ENCODE data around the gene CUX1.

DNA sequence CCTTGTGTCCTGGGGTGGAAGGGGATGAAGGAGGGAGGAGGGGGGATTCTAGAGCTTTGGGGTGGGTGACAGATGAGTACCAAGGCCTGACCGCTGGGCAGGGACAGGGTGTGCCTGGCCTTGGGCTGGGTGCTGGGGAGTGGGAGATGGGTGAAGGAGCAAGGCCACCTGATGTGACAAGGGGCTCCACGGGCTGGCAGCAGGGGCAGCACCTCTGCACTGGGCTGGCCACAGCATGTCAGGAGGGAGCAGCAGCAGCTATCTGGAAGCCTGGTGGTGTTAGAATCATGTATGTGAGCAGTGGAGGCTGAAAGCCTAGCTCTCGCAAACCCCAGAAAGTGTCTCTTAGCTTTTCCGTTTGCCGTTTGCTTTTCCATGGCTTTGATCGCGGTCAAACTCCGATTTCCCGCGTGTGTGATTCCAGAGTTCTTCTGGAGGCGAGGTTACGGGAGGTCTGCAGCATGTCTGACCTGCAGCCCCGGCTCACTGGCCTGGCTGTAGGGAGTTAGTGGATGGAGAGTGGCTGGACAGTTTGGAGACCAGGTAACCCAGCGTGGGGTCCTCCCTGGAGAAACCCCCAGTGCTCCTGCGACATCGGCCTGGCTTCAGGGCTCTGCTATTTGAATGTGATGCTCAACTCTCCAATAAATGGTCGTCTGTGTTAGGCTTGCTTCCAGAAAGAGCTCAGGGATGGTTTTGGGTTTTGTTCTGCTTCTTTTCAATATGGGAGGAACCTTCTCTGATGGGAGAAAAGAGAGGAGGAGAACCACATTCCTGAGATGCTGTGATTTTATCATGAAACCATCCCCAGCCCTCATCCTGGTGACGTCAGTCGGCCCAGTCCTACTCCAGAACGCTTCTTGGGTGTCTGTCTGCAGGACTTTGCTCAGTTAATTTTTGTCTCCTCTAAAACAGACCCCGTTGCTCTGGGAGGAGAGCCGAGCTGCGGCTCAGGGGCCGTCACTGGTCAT is 105.5 kb downstream of the CUX1 start:
- TF ChIP-seq, protein P1, sequence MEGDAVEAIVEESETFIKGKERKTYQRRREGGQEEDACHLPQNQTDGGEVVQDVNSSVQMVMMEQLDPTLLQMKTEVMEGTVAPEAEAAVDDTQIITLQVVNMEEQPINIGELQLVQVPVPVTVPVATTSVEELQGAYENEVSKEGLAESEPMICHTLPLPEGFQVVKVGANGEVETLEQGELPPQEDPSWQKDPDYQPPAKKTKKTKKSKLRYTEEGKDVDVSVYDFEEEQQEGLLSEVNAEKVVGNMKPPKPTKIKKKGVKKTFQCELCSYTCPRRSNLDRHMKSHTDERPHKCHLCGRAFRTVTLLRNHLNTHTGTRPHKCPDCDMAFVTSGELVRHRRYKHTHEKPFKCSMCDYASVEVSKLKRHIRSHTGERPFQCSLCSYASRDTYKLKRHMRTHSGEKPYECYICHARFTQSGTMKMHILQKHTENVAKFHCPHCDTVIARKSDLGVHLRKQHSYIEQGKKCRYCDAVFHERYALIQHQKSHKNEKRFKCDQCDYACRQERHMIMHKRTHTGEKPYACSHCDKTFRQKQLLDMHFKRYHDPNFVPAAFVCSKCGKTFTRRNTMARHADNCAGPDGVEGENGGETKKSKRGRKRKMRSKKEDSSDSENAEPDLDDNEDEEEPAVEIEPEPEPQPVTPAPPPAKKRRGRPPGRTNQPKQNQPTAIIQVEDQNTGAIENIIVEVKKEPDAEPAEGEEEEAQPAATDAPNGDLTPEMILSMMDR (IDR thresholded peaks at IDR 0.05): no peak
- no peak for TF ChIP-seq POLR2A (IDR thresholded peaks at IDR 0.05)

All from lower leg skin (tissue), 3 donors.